Islet precursor cell (in vitro differentiated cells): ENCODE measurements around the gene SYT7.
A peak's percentile ranks its signal among the peaks of the same experiment; 100 is the strongest.

Experiments used
- DNase-seq: peaks from one replicate; pipeline ENCODE4 v3.0.0-alpha.2; 2018

The SYT7 gene

DNA sequence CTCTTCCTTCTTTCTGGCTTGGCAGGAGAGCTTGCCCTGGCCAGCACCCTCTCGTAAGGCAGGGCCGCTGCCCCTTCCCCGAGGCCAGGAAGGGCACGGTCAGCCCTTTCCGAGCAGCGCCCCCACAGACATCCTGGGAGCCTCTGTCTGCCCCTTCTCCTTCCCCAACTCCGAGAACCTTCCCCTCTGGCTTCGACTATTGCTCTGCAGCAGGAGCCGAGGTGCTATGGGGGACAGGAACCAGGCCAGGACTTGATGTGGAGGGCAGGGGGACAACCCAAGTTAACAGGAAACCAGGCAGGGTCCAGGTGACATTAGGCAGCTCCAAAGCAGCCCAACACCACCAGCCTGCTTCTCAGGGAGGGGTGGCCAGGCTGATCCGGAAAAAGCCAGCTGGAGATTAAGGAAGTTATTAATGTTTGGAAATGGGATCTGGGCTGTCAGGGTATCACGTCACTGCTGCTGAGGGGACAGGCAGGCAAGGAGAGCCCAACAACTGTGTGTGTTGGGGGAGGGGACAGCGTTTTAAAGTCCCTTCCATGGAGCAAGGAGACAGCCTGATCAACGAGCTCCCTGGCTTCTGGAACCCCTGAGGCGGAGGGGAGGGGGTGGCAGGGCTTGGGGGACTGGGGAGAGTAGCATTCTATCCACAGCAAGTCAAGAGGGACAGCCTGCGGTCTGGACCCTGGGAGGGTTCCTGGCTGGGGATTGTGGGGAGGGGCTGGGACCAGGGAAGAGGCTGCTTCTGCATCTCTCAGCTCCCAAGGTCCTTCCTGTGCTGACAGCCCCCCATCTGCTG is 27.3 kb downstream of the SYT7 start:
- no peak for DNase-seq

DNA sequence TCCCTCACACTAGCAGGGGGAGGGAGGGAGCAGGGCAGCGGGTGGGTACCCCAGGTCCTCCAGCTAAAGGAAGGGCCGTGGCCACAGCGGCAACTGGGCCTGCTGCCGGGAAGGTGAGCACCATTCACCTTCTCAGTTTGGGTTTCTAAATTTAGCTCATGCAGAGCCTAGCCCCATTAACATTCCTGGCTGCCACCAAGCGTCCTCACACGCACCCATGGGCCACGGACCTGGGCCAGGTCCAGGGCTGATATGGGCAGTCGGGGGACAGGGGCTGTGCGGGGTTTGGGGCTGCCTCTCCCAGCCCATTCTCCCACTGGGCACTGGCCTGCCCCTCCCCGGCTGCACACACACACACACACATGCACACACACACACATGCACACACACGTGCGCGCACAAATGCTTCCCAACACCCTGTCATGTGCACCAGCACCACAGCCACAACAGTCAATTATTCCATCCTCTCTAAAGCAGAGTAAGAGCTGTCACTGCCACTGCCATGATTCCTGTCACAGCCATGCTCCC is 28.7 kb downstream of the SYT7 start:
- DNase-seq, result no peak

DNA sequence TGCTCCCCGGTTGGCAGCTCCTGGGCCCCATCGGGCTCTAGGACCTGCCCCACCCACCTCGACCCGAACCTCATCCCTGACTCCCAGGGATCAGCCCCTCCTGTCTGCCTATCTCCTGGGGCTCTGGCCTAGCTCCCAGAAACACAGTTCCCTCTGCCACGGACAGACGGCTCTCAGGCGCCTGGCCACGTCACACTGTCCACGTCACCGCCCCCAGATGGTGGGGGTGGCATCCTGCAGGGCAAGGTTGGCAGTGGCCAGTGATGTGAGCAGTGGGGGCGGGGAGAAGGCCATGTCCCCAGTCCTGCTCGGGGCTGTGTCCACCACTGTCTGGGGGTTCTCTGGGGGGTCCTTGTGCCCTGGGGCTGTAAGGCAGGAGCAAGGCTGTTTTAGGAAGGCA is 29.2 kb downstream of the SYT7 start:
- no peak for DNase-seq

DNA sequence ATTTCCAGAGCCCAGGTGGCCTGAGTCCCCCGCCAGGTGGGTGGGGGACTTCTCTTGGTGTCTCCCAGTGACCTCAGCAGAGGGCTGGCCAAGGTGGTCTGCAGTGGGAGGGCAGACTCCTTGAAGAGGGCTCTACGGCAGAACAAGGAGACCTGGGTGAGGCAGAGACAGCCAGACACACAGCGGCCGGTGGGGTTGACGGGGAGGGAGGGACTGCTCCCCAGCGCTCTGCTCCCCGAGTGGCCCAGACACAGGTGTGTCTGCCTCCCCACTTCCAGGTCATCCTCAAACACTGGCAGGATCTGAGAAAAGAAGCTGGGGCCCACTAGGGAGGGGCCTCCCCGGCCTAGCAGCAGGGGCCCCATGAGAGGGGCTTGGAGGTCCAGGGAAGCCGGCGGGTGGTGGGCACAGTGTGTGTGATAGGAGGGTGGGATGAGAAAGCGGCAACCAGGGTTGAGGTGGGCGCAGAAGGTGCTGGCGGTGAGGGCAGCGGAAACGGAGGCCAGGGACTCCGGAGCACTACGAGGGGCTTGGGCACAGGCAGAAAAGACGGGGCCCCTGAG is 30.1 kb downstream of the SYT7 start:
- DNase-seq, result no peak

DNA sequence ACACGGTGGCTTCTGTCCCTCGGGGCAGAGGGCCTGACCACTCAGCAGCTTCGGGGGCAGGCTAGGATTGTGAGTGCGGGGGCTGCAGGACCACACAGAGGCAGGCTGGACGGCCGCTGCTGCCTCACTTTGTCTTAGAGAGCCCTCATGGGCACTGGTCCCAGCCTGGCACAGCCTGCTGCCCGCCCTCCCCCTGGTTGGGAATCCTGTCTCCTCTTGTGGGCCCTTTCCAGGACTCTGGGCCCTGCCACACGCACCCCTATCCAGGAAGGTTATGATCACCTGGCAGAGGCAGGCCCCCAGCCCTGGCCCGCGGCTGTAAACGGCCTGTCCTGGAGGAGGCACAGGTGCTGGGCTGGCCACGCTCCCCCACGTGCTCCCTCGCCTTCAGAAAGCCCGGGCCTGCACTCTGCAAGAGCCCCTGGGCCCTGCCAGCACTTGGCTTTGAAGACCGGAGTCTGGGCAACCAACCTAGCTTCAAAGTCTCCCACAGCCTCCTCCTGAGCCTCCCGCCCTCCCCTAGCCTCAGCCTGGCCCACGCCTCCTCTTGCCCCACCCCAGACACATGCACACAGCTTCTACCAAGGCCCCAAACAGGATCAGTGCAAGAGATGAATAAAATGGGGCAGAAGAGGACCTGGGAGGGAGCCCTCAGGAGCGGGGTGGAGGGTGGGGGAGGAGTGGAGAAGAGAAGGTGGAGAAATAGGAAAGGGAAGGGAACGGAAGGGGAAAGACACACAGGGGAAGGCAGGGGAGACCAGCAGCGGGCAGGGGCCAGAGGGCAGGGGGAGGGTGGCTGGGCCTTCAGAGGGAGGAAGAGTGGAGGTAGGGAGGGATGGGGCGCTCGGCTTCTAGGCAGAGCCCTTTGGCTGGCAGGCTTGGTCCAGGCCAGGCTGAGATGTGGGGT is 31.0 kb downstream of the SYT7 start:
- no peak for DNase-seq

DNA sequence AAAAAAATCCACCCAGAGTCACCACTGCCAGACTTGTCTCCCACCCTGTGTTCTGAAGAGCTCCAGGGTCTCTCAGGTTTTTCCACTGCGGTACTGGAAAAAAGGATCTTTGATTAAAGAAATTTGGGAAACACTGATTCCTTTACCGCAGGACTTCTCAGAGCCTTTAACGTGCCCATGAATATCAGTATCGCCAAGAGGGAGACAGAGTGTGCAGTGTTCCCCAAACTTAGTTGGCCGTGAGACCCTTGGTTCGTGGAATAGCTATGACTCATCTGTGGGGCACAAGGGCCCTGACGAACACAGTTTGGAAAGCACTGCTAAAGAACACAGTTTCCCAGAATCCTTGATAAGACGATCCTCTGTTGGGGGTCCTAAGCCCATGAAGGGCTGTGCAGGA is 31.7 kb downstream of the SYT7 start:
- no peak for DNase-seq

DNA sequence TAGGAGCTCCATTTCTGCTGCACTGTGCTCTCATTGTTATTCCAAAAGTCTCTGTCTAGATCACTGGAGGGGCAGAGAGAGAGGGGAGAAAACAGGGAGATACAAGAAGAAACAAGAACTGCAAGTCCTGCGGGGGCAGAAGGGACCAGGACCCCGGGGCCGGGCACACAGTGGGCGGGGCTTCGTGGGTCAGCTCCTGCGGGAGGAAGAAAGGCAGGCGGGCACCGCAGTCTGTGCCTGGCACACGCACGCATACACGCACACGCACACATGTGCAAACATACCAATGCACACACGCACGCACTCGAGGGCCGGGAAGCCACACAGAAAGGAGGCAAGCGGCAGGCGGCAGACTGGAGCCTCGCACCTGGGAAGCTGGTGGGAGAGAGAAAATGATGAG is 33.6 kb downstream of the SYT7 start:
- DNase-seq, result no peak

DNA sequence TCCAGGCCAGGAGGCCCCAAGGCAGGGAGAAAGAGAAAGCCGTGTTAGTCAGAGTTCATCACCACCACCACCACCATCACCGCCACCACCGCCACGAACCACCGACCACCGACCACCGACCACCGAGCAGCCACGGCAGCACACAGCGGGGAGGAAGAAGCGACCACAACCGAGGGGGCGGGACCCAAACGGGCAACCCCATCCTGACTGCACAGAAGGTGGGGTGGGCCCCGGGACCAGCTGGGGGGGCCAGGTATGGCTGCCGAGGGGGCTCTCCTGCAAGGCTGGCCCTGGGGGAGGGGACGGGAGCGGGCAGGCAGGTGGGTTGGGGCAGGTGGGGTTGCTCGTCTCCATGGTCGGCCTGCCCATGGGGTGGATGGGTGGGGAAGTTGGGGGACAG is 34.2 kb downstream of the SYT7 start:
- DNase-seq, result no peak

DNA sequence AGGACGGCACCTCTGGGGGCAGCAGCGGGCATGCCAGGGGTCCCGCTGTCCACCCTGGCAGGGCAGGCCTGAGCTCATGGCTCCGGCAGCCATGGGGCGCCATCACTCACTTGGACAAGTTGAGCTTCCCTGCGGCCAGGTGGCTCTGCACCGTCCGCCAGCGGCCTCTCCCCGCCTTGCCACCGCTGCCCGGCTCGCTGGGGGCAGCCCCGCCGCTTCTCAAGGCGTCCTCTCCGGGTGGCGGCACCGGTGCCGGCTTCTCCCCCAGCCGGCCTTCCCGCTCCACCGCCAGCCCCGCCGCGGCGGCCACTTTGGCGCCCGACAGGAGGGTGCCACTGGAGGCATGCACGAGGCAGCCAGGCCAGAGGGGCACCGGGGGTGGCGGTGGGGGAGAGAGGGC is 35.0 kb downstream of the SYT7 start:
- DNase-seq, result no peak

DNA sequence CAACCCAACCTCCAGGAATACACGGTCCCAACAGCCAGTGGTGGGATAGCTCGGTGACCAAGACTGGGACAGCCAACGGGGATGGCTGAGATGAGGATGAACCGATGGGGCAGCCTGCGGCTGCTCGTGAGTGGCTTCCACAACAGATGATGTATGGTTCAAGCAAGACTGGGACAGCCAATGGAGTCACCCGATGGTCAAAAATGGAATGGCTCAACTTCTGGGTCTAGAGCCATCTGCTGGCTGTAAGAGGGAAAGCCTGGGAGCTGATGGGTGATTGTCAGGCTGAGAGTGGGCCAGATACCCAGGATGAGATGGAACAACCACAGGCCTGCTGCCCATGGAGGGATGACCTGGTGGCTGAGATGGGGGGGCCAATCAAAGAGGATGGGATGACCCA is 35.5 kb downstream of the SYT7 start:
- DNase-seq, result no peak

DNA sequence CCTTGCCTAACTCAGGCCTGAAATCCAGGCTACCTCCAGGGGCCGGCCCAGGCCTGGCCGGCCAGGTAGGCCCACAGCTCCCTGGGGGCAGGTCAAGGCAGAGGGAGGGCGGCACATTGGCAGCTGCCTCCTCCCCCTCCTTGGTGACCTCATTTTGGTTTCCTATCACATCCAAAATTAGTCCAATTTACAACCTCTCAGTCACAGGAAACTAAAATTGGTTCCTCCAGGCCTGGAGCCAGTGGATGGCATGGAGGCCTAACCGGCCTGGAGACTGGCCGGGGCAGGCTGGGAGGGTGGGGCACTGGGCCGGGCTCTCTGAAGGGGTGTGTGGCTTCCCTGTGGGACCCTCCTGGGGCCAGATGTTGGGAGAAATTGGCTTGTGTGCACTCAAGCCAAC is 36.4 kb downstream of the SYT7 start:
- DNase-seq, result no peak

DNA sequence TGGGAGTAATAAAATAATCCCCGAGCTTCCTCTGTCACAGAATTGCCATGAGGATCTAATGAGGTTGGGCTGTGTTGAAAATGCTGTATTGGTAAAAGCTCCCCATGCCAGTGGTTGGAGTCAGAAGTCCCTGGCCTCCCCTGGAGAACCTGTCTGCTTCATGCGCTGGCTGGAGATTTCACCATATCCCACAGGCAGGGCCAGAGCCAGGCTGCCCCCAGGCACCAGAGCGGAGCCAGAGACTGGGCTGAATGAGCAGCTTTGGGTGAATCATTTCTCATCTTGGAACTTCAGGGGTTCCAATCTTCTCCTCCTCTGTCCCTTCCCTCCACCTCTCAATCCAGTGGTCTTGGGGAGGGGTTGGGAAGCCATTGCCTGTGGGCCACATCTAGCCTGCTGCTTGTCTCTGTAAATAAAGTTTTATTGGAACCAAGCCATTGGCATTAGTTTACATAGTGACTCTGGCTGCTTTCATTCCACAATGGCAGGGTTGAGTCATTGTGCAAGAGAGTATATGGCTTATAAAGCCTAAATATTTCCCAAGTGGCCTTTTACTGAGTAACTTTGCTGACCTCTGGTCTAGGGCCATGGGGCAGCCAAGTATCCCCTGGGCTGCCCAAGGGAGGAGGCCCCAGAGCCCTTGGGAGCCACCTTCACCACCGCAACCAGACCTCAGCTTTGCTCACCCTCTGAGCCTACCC is 37.1 kb downstream of the SYT7 start:
- DNase-seq, result no peak

DNA sequence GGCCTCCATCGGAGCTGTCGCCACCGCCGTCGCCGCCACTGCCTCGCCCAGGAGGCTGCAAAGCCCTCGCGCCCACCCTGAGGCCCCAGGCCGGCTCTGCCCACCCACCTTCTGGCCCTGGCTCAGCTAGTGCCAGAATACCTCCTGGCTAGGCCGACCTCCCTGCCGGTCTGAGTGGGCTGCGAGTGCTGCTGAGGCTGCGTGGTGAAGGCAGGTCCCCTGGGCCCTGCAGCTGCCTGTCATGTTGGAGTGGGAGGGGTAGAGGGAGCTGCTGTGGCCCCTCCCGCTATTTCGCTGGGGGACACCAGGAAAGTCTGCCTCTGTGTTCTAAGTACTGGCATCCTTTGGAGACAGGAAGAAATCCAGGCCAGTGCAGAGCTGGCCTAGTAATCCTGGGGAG is 38.2 kb downstream of the SYT7 start:
- no peak for DNase-seq

DNA sequence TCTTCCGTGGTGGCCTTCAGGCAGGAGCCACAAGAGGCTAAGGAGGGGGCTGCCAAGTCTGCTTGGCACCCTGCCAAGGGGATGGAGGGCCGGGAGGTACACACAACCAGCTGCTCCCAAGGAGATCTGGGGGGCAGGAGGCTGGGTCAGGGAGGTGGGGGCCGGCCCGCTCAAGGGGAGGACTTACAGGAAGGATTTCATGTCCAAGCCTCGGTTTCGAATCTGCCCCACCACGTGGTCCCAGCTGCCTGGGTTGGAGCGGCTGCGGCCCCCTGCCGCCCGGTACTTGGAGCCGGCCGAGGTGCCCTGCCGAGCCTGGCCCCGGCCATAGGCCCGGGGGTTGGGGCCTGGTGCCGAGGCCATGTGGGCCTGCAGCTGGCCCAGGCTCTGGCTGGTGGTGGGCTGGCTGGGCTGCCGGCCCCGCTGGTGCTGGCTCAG is 38.8 kb downstream of the SYT7 start:
- DNase-seq, result no peak

DNA sequence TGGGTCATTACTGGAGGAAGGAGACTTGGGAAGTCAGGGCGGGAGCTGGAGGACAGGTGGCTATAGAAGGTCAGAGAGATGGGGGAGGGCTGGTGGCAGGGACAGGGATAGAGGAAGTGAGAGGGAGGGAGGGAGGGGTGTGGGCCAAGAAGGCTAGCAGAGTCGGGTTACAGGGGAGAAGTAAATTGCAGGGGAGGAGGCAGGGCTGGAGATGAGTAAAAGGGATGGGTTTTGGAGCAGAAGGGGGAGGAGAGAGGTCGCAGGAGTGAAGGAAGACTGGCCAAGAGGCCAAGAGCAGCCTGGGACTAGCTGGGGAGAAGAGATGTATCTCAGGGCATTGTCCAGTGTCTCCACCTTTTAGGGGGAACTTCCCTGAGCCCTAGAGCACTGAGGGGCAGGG is 39.3 kb downstream of the SYT7 start:
- DNase-seq, result peak; percentile 81

DNA sequence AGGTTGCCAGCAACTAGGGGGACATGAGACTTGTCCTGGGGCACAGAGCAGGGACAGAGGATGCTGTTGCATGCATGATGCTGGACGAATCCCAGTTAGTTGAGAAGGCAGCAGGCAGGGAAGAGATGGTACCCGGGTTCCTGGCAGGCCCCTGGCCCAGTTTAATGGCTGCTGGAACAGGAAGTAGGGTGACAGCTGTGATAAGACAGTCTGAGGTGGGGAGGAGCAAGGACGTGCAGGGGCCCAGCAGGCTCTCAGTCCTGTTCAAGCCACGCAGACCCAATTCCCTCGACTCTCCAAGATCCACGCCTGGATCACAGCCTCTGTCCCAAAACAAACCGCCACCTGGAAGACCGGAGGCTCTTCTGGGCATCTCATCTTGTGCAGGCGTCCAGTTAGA is 40.3 kb downstream of the SYT7 start:
- no peak for DNase-seq

DNA sequence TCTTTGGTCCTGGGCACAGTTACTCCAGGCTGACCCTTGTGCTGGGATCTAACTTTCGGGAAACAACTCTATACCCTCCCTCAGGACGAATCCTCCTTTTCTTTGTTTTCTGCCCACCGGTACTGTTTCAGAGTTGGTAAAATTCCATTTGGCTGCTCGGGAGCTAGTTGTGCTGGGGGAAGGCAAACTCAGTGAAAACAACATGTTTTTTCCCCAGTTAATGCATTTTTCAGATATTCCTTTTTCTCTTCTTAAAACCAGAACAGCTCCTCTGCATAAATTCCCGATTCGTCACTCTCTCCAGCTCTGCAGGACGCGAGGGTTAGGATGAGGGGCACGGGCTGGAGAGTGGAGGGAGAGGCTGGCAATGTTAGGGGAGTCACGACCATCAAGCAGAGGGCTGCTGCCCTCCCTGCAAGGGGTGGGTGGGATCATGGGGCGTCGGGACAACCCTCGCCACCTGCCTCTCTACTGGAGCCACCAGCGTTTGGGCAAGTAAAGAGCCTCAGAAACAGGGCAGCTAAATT is 41.0 kb downstream of the SYT7 start:
- no peak for DNase-seq

DNA sequence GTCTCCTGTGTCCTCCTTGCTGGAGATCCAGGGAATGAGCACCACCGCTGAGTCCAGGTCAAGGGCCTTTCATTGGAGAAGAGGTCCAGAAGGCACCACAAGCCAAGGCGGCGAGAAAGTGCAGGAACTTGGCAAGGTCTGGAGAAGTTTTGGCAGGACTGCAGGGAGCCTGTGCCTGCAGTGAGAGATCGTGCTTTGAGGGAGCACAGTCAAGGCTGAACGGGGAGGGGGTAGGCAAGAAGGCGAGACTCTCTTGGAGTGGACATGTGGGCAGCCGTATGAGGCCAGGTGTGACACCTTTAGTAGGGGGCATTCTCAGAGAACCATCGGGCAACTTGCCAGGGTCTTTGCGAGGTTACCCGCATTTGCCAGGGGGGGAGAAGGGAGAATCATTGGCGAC is 41.9 kb downstream of the SYT7 start:
- no peak for DNase-seq

DNA sequence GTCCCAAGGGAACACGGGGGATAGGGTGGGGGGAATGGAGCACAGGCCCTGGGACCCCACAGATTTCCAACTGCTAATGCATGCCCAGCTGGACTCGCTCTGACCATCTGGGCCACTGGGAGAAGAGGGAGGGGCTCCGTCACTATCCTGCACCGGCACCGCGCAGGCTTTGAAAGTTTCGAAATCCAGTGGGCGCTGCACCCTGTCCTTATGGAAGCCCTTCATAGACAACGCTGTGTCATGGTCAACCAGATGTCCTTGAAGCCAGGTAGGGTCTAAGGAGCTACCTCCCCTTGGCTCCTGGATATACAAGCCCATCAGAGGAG is 42.3 kb downstream of the SYT7 start:
- no peak for DNase-seq

DNA sequence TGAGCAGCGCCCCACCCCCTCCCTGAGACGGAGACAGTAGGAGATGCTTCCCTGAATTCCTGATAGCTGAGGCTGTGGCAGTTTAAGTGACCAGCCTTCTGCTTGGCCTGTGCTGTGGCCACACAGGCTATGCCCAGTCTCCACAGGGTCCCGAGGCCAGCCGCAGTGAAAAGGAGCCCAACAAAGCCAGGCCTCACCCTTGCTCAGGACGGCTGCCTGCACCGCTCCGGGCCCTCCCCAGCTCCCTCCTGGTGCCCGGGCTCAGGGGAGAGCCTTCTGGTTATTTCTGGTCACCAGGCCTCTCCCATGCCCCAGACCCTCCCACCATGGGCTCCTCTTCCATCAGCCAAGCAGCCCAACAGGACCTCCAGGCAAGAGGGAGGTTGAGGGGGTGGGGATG is 43.5 kb downstream of the SYT7 start:
- DNase-seq, result no peak

DNA sequence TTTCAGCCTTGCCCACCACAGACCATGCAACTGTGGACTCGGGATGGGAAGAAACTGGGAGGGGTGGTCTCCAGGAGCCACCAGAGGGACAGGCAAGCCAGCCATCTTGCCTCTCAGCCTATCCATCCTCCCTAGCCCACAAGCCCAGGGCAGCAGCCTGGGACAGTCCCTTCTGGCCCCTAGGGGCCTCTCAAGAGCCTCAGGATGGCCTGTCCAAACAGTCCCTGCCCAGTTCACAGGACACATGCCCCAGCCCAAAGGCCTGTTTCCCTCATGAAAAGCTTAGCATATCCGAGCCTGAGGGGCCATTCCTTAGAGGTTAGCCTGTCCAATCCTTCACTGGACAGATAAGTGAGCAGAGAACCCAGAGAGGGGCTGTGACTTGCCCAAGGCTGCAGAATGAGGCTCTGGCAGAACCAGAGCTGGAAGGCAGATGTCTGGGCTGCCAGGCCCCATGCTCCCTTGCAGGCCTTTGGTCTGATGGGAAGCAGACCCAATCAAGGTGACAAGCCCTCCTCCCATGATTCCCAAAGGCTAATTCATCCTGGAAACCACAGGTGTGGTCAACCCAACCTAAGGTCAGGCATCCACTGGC is 44.1 kb downstream of the SYT7 start:
- peak; percentile 95 for DNase-seq

DNA sequence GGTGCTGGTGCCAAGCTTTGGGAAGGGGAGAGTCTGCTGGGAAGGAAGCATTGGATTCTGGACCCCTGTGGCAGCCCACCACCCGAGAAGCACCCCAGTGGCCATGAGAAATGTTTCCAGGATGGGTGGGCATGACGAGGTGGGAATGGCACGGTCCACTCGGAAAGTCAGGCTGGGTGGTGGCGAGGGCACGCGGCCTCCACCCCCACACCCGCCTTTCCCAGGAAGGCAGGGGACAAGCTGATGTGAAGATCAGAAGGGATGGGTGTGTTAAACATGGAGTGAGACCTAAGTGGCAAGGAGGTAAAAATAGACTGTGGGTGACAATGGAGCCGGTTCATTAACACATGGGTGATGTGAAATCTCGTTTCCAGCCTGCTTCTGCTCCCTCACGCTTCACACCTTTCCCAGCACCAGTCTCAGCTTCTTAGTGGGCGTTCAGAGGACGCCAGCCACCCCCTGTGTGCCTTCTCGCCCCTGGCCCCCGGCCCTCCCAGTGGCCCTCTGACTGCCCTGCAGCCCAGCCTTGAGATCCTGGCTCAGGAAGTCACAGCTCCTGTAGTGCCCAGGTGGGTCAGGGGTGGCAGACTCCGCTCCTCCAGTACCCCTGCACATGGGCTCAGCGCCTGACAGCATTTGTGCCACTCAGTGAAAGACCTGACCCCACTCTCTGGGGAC is 44.7 kb downstream of the SYT7 start:
- no peak for DNase-seq
